Stomach smooth muscle (tissue), 2 donors: ENCODE results near the gene HOTAIR.

ENCODE experiments used
- H3K27ac ChIP-seq: one replicate; pipeline ENCODE4 v1.7.0; 2013; ENCODE audit warnings: mild to moderate bottlenecking, low read length, inconsistent platforms
- H3K27me3 ChIP-seq, 2 donors: one replicate each; pipeline ENCODE4 v1.7.0; 2013; ENCODE audit warnings: low read length in 2 of 2; ENCODE audit not compliant: insufficient read depth in 2 of 2, control insufficient read depth in 1 of 2
- H3K36me3 ChIP-seq, 2 donors: one replicate each; pipeline ENCODE4 v1.7.0; 2013; ENCODE audit warnings: low read length in 2 of 2; ENCODE audit not compliant: control insufficient read depth in 2 of 2, insufficient read depth in 2 of 2
- H3K4me1 ChIP-seq: one replicate; pipeline ENCODE4 v1.7.0; 2013; ENCODE audit warnings: low read length; ENCODE audit not compliant: control insufficient read depth, insufficient read depth
- H3K4me3 ChIP-seq, 2 donors: one replicate each; pipeline ENCODE4 v1.7.0; 2013; ENCODE audit warnings: low read length in 2 of 2
- H3K9ac ChIP-seq, 2 donors: one replicate each; pipeline ENCODE4 v1.7.0; 2013; ENCODE audit warnings: low read length in 2 of 2, mild to moderate bottlenecking in 1 of 2
- H3K9me3 ChIP-seq, 2 donors: one replicate each; pipeline ENCODE4 v1.7.0; 2013; ENCODE audit warnings: low read length in 2 of 2; ENCODE audit not compliant: control insufficient read depth in 2 of 2
- donor health status: healthy.
- donor health status: Pancreatic carcinoma.

Gene HOTAIR

GRCh38 chr12:53989227-53990113, 14.7 kb upstream of the HOTAIR start:
- Histone ChIP-seq H3K9me3 (peaks cover 0 to 4% of the 10 kb centered on the region in 2 donors), H3K27me3 (peaks cover 89 to 98% of the 10 kb centered on the region in 2 donors), H3K4me3 (no peak overlapping the region), H3K4me1 (peaks cover 18% of the 10 kb centered on the region), H3K36me3 (no peaks in the 10 kb centered on the region), H3K9ac (no peak overlapping the region), H3K27ac (no peak overlapping the region)

- no peak overlapping the region for H3K9ac ChIP-seq
- H3K36me3 ChIP-seq, result no peaks in the 10 kb centered on the region
- H3K4me3 ChIP-seq, result no peak overlapping the region
- H3K27ac ChIP-seq, result no peak overlapping the region
- H3K4me1 ChIP-seq, result peaks cover 15% of the 10 kb centered on the region
- H3K27me3 ChIP-seq, result peaks cover 88 to 98% of the 10 kb centered on the region in 2 donors
- H3K9me3 ChIP-seq, result peaks cover 0 to 4% of the 10 kb centered on the region in 2 donors
Observed at GRCh38 chr12:53988541-53989226, 13.9 kb upstream of the HOTAIR start.

DNA sequence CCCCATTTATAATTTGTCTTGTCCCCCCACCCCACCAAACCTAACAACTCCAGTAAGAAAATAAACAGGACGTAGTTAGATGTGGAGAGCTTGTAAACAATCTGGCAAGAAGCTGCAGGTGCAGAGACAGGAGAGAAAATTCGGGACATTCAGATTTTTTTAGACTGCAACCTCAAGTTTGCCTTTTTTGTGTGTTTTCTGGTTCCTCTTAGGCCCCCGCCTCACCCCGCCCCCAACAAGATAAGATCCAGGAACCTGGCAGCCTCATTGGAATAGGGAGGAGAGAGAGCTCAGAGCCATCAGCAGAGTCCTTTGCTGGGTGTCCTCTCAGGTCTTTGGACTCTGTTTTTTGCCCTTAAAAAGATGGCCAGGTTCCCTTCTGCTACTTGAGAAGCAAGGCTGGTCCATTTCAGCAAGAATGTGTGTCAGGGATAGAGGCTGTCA, 13.1 kb upstream of the HOTAIR start:
- H3K27me3 ChIP-seq, result peaks cover 89 to 98% of the 10 kb centered on the region in 2 donors

GRCh38 chr12:53986686-53987483, 12.1 kb upstream of the HOTAIR start:
- peaks cover 18% of the 10 kb centered on the region for H3K4me1 ChIP-seq
- no peak overlapping the region for H3K4me3 ChIP-seq
- no peaks in the 10 kb centered on the region for H3K36me3 ChIP-seq
- peaks cover 91 to 98% of the 10 kb centered on the region in 2 donors for H3K27me3 ChIP-seq
- no peak overlapping the region for H3K27ac ChIP-seq
- no peaks in the 10 kb centered on the region for H3K9me3 ChIP-seq
- no peak overlapping the region for H3K9ac ChIP-seq

More for the DNA sequence above, 13.1 kb upstream of the HOTAIR start:
- H3K36me3 ChIP-seq, result no peaks in the 10 kb centered on the region
- peaks cover 18% of the 10 kb centered on the region for H3K4me1 ChIP-seq
- no peak overlapping the region for H3K9ac ChIP-seq
- no peak overlapping the region for H3K27ac ChIP-seq
- H3K9me3 ChIP-seq, result no peaks in the 10 kb centered on the region
- H3K4me3 ChIP-seq, result no peak overlapping the region

DNA sequence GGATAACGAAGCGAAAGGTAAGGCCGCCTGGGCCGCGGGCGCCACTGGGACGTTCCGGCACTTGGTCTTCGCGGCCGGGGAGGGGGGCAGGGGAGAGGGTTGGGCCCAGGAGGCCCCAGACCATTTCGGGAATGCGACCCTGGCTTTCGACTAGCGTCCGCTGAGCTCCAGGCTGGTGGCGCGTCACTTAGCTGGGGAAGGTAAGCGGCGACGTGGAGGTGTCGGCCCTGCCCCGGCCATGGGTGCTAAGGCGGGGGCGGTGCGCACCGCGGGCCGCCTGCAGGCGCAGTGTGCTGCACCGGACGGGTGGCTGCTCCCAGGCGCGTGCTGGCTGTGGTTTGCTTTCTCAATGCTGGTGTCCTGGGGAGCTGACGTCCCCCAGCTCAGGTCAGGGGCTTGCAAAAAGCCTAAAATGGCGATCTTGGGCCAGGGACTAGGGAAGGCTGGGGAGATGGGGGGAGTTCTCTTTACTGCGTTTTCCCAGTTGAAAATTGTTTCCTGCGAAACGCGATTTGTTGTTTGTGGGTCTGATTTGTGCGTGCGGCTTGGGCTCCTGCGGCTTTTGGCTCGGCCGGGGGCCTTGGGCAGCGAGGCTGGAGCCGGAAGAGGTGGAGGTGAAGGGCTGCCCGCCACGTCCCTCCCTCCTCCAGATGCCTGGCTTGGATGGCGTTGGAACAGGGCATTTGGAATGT, 11.4 kb upstream of the HOTAIR start:
- Histone ChIP-seq H3K9me3 (no peaks in the 10 kb centered on the region), H3K4me3 (peak overlapping the region in 1 of 2 donors; percentile 22), H3K9ac (no peak overlapping the region), H3K27ac (no peak overlapping the region), H3K27me3 (peaks cover 90 to 97% of the 10 kb centered on the region in 2 donors), H3K36me3 (no peaks in the 10 kb centered on the region), H3K4me1 (peaks cover 18% of the 10 kb centered on the region)

DNA sequence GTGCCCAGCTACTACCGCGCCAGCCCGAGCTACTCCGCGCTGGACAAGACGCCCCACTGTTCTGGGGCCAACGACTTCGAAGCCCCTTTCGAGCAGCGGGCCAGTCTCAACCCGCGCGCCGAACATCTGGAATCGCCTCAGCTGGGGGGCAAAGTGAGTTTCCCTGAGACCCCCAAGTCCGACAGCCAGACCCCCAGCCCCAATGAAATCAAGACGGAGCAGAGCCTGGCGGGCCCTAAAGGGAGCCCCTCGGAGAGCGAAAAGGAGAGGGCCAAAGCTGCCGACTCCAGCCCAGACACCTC, 10.9 kb upstream of the HOTAIR start:
- peaks cover 90 to 97% of the 10 kb centered on the region in 2 donors for H3K27me3 ChIP-seq

GRCh38 chr12:53984901-53985691, 10.3 kb upstream of the HOTAIR start, which contains the start of gene HOXC10:
Gene HOXC10, plus strand, starts transcription at chr12:53985146. Its CDS starts 114 bp downstream, at chr12:53985260.
- Histone ChIP-seq H3K27me3 (peaks cover 87 to 94% of the 10 kb centered on the region in 2 donors), H3K9me3 (no peaks in the 10 kb centered on the region), H3K4me3 (peak within 1 kb of the TSS in 1 of 2 donors; percentile 29), H3K4me1 (peaks cover 18% of the 10 kb centered on the region), H3K27ac (no peak within 1 kb of the TSS), H3K36me3 (no peaks in the 10 kb centered on the region), H3K9ac (no peak within 1 kb of the TSS)

More for the DNA sequence above, 10.9 kb upstream of the HOTAIR start:
- Histone ChIP-seq H3K4me1 (peaks cover 18% of the 10 kb centered on the region), H3K4me3 (peak overlapping the region in 1 of 2 donors; percentile 22), H3K9me3 (no peaks in the 10 kb centered on the region), H3K27ac (no peak overlapping the region), H3K36me3 (no peaks in the 10 kb centered on the region), H3K9ac (no peak overlapping the region)

DNA sequence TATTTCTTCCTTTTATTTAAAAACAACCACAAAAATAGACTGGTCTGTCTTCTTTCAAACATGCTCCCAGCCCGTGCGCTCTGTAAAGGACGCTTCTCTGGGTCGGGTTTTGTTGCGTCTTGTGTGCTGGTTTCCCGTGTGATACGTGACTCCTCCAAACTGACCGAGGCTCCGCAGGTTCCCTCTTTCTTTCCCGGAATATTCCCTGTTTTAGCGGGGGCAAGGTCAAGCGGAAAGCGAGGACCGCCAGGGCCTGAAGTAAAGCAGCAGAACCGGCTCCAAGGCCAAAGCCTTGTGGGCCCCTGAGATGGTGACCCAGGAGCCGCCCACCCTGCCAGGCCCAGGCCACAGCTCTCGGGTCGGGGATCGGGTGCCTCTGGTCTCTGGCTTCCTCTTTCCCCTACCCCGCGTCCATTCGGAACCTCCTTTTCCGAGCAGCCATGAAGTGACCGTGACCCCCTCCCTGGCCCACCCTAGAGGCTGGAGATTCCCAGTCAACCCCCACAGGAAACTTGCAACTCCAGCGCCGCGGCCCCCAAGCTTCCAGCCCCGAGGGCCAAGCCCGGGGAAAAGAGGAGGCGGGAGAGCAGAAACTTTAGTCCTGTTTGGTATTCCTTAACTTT, 9.3 kb upstream of the HOTAIR start:
- Histone ChIP-seq H3K27me3 (peaks cover 88 to 94% of the 10 kb centered on the region in 2 donors), H3K4me1 (peaks cover 18% of the 10 kb centered on the region), H3K27ac (no peak overlapping the region), H3K4me3 (no peak overlapping the region), H3K36me3 (no peaks in the 10 kb centered on the region), H3K9ac (no peak overlapping the region), H3K9me3 (no peaks in the 10 kb centered on the region)

GRCh38 chr12:53983568-53983949, 8.8 kb upstream of the HOTAIR start:
- Histone ChIP-seq H3K27ac (no peak overlapping the region), H3K9ac (no peak overlapping the region), H3K4me1 (peaks cover 18% of the 10 kb centered on the region)

More at GRCh38 chr12:53983568-53983949, 8.8 kb upstream of the HOTAIR start:
- no peaks in the 10 kb centered on the region for H3K9me3 ChIP-seq
- H3K4me3 ChIP-seq, result no peak overlapping the region
- H3K36me3 ChIP-seq, result no peaks in the 10 kb centered on the region
- H3K27me3 ChIP-seq, result peaks cover 88 to 94% of the 10 kb centered on the region in 2 donors
